ENCODE data around the gene PNISR.

The PNISR gene

DNA sequence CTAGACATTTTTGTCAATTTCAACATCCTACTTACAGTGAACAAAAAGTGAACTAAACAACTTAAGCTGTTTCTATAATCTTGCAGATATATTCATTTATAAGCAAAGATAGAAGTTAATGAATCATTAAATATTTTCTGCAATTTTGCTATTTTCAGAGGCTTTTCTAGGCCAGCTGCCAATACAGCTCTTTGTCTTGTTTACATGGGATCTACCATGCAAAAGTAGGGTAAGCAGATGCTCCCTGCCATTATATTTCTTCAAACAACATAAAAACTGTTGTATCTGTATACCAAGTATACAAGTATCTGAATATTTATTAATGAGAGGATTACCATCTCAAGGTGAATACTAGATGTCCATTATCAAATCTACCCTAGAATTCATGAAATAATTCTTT is 15.4 kb downstream of the PNISR start:
- no peaks in the 10 kb centered on the region for H3F3A ChIP-seq (ENCODE audit: low read depth)
- H3K4me2 ChIP-seq (ENCODE audit: low read depth, low read length, poor library complexity, severe bottlenecking) = no peak overlapping the region
- H2AFZ ChIP-seq (ENCODE audit: low read length) = no peak overlapping the region
- H3K27me3 ChIP-seq (ENCODE audit: insufficient read depth, low read length, poor library complexity, severe bottlenecking) = no peaks in the 10 kb centered on the region
- no peak overlapping the region for H3K9ac ChIP-seq (ENCODE audit: low read depth, low read length, poor library complexity, severe bottlenecking)
- no peaks in the 10 kb centered on the region for H3K4me1 ChIP-seq (ENCODE audit: insufficient read depth, low read length, poor library complexity, severe bottlenecking)
- H4K20me1 ChIP-seq (ENCODE audit: insufficient read depth, low read length, poor library complexity, severe bottlenecking) = peaks cover 61% of the 10 kb centered on the region
- peaks cover 96% of the 10 kb centered on the region for H3K36me3 ChIP-seq (ENCODE audit: insufficient read depth, low read length)
- no peak overlapping the region for H3K4me3 ChIP-seq (ENCODE audit: low read length, poor library complexity, severe bottlenecking)
- H3K9me3 ChIP-seq (ENCODE audit: insufficient read depth, low read depth, low read length) = no peaks in the 10 kb centered on the region
- TF ChIP-seq, protein P1, sequence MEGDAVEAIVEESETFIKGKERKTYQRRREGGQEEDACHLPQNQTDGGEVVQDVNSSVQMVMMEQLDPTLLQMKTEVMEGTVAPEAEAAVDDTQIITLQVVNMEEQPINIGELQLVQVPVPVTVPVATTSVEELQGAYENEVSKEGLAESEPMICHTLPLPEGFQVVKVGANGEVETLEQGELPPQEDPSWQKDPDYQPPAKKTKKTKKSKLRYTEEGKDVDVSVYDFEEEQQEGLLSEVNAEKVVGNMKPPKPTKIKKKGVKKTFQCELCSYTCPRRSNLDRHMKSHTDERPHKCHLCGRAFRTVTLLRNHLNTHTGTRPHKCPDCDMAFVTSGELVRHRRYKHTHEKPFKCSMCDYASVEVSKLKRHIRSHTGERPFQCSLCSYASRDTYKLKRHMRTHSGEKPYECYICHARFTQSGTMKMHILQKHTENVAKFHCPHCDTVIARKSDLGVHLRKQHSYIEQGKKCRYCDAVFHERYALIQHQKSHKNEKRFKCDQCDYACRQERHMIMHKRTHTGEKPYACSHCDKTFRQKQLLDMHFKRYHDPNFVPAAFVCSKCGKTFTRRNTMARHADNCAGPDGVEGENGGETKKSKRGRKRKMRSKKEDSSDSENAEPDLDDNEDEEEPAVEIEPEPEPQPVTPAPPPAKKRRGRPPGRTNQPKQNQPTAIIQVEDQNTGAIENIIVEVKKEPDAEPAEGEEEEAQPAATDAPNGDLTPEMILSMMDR (conservative IDR thresholded peaks at IDR 0.05; ENCODE audit: low read length) = no peak
- no peak for TF ChIP-seq EZH2phosphoT487 (IDR thresholded peaks at IDR 0.05; ENCODE audit: borderline replicate concordance)
- peaks cover 51% of the 10 kb centered on the region for H3K79me2 ChIP-seq (ENCODE audit: insufficient read depth, low read length)
- no peaks in the 10 kb centered on the region for H3K9me2 ChIP-seq (replicated peaks; ENCODE audit: low read depth, low read length)

DNA sequence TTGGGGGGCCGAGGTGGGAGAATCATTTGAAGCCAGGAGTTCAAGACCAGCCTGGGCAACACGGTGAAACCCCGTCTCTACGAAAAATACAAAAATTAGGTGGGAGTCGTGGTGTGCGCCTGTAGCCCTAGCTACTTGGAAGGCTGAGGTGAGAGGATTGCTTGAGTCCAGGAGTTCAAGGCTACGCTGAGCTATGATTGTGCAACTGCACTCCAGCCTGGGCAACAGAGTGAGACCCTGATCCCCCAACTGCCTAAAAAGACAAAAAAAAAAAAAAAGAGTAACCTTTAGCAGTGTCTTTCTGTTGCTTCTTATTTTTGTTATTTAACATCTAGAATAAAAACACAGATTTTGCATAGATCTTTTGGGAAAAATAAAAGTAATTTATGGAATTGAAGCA is 18.0 kb downstream of the PNISR start:
- Histone ChIP-seq H3K9me2 (replicated peaks; ENCODE audit: low read depth, low read length) (no peaks in the 10 kb centered on the region), H3F3A (ENCODE audit: low read depth) (no peaks in the 10 kb centered on the region), H2AFZ (ENCODE audit: low read length) (no peak overlapping the region), H4K20me1 (ENCODE audit: insufficient read depth, low read length, poor library complexity, severe bottlenecking) (peaks cover 35% of the 10 kb centered on the region), H3K79me2 (ENCODE audit: insufficient read depth, low read length) (peaks cover 26% of the 10 kb centered on the region), H3K9ac (ENCODE audit: low read depth, low read length, poor library complexity, severe bottlenecking) (no peak overlapping the region), H3K4me3 (ENCODE audit: low read length, poor library complexity, severe bottlenecking) (no peak overlapping the region), H3K36me3 (ENCODE audit: insufficient read depth, low read length) (peaks cover 99% of the 10 kb centered on the region), H3K4me1 (ENCODE audit: insufficient read depth, low read length, poor library complexity, severe bottlenecking) (no peaks in the 10 kb centered on the region), H3K27me3 (ENCODE audit: insufficient read depth, low read length, poor library complexity, severe bottlenecking) (no peaks in the 10 kb centered on the region), H3K9me3 (ENCODE audit: insufficient read depth, low read depth, low read length) (no peaks in the 10 kb centered on the region), H3K4me2 (ENCODE audit: low read depth, low read length, poor library complexity, severe bottlenecking) (no peak overlapping the region)
- TF ChIP-seq, protein P1 (conservative IDR thresholded peaks at IDR 0.05; ENCODE audit: low read length) = no peak
- TF ChIP-seq EZH2phosphoT487 (IDR thresholded peaks at IDR 0.05; ENCODE audit: borderline replicate concordance) = no peak

DNA sequence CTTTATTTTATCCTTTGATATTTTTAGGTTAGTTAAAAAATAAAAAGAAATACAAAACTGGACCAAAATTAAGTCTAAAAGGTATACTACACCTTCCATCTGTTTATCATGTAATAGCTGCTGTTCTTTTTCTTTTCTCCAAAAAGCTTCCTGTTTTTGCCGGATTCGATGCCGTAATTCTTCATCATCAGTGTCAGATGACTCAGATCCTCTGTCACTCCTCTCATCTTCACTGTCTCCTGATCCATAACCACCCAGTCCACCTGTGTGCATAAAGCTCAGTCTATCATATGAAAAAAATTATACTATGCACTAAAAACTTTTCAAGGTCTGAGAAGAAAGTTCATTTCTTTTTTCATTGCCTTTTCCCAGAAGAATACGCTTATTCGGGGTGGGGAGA is 22.7 kb downstream of the PNISR start:
- no peaks in the 10 kb centered on the region for H3K9me2 ChIP-seq (replicated peaks; ENCODE audit: low read depth, low read length)
- H3K27me3 ChIP-seq (ENCODE audit: insufficient read depth, low read length, poor library complexity, severe bottlenecking) = no peaks in the 10 kb centered on the region
- no peaks in the 10 kb centered on the region for H3K79me2 ChIP-seq (ENCODE audit: insufficient read depth, low read length)
- H3K36me3 ChIP-seq (ENCODE audit: insufficient read depth, low read length) = peaks cover 95% of the 10 kb centered on the region
- no peaks in the 10 kb centered on the region for H4K20me1 ChIP-seq (ENCODE audit: insufficient read depth, low read length, poor library complexity, severe bottlenecking)
- no peaks in the 10 kb centered on the region for H3K9me3 ChIP-seq (ENCODE audit: insufficient read depth, low read depth, low read length)
- no peak for TF ChIP-seq EZH2phosphoT487 (IDR thresholded peaks at IDR 0.05; ENCODE audit: borderline replicate concordance)
- TF ChIP-seq, protein P1 (conservative IDR thresholded peaks at IDR 0.05; ENCODE audit: low read length) = no peak
- H3K4me1 ChIP-seq (ENCODE audit: insufficient read depth, low read length, poor library complexity, severe bottlenecking) = no peaks in the 10 kb centered on the region
- H3K4me3 ChIP-seq (ENCODE audit: low read length, poor library complexity, severe bottlenecking) = no peak overlapping the region
- no peaks in the 10 kb centered on the region; the same call in 1 of the 2 replicates for H3F3A ChIP-seq (ENCODE audit: low read depth)
- no peak overlapping the region for H3K4me2 ChIP-seq (ENCODE audit: low read depth, low read length, poor library complexity, severe bottlenecking)
- H2AFZ ChIP-seq (ENCODE audit: low read length) = no peak overlapping the region
- no peak overlapping the region for H3K9ac ChIP-seq (ENCODE audit: low read depth, low read length, poor library complexity, severe bottlenecking)
